GM19452 (cell line): Measurements from ENCODE around the gene CCDC91.
"Not testable (repeated sequence)": the region's sequence is repeated elsewhere in the genome, so short reads cannot be mapped to it uniquely, and the experiment has no call there.

Experiments
- ATAC-seq: cut with Tn5 transposase; IDR thresholded peaks from one replicate; pipeline ENCODE4 v1.9.1; 2021; ENCODE audit not compliant: unreplicated experiment

CCDC91 gene

GRCh38 chr12:28180786-28181185 is 9.5 kb upstream of the CCDC91 start:
- no peak for ATAC-seq

DNA sequence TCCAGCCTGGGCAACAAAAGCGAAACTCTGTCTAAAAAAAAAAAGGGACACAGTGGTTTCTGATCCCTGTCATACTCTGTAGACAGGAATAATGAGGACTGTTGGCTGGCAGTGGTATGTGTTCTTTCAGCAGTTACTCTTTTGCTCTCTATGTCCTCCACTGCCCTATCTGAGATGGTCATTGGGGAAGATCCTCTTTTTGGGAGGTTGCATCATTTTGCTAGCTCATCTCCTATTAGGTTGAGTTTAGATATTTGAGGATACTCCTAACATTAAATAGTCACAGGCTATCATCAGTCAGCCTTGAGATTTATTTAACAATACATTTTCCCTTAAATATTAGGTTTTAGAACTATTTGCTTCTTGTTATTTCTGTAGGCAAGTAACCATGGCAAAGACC is 5.9 kb upstream of the CCDC91 start:
- no peak for ATAC-seq

DNA sequence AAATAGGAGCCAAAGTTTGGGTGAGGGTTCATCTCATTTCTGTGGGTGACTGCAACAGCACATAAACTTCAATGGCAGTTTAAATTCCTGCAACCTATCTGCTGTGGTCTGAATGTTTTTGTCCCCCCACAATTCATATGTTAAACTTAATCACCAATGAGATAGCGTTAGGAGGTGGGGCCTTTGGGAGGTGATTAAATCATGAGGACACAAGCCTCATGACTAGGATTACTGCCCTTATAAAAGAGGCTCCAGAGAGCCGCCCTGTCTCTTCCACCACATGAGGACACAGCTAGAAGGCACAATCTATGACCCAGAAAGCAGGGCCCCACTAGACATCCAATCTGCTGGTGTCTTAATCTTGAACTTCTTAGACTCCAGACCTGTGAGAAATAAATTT is 3.8 kb upstream of the CCDC91 start:
- ATAC-seq, result no peak

- no peak for ATAC-seq
Observed at GRCh38 chr12:28189784-28190320, 404 bp upstream of the CCDC91 start.

GRCh38 chr12:28191051-28192048 is 1.1 kb downstream of the CCDC91 start:
- peak; percentile 9 for ATAC-seq

- no peak for ATAC-seq
Observed at GRCh38 chr12:28192125-28192524, 1.9 kb downstream of the CCDC91 start.

GRCh38 chr12:28194621-28195020 is 4.4 kb downstream of the CCDC91 start:
- ATAC-seq, result not testable (repeated sequence)

DNA sequence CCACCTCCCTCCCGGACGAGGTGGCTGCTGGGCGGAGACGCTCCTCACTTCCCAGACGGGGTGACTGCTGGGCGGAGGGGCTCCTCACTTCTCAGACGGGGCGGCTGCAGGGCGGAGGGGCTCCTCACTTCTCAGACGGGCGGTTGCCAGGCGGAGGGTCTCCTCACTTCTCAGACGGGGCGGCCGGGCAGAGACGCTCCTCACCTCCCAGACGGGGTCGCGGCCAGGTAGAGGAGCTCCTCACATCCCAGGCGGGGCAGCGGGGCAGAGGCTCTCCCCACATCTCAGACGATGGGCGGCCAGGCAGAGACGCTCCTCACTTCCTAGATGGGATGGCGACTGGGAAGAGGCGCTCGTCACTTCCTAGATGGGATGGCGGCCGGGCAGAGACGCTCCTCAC is 10.9 kb downstream of the CCDC91 start:
- not testable (repeated sequence) for ATAC-seq

DNA sequence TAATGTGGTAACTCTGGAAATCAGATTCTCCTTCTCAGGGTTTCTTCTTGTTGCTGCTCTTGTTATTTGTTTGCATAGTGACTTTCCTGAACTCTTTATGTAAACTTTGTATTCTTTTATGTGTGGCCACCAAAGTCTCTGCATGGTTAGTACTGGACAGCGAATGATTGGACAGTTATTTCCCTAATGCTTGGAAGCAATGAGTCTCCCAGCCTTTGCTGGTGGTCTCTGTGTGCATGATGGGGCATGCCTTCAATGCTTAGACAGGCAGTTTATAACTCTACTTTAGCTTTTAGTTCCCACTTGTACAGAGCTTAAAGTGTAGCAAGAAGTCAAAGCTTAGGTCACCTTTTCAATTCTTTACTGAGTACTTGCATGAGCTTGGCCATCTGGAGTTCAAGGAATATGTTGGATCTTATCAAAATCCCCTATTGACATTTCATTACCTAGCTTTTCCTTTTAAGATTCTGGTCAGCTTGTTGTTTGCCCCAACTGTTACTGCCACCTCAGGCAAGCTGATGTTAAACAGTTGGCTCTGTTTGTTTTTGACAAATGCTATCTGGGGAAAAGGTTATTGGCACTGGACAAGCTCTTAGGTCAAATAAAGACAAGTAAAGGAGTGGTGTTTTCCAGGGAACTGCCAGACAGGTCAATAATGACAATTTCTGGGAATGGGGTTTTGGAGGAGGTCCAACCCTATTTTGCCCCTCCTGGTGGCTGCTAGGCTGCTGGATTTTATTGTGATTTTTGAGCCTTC is 12.3 kb downstream of the CCDC91 start:
- no peak for ATAC-seq

- ATAC-seq, result no peak
Observed at GRCh38 chr12:28209782-28210181, 19.5 kb downstream of the CCDC91 start.

DNA sequence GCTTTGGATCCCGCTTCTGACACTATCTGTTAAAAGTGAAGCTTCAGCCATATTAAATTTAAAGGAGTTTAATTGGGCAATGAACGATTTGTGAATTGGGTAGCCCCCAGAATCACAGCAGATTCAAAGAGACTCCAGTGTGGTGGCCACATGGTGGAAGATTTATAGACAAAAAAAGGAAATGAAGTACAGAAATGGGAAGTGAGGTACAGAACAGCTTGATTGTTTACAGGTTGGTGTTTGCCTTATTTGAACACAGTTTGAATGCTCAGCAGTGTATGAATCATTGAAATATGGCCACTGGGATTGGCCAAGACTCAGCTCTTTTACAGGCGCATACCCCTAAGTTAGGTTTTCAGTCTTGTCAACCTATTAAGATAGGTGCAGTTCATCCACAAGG is 21.9 kb downstream of the CCDC91 start:
- no peak for ATAC-seq

GRCh38 chr12:28215021-28215420 is 24.8 kb downstream of the CCDC91 start:
- ATAC-seq, result no peak

DNA sequence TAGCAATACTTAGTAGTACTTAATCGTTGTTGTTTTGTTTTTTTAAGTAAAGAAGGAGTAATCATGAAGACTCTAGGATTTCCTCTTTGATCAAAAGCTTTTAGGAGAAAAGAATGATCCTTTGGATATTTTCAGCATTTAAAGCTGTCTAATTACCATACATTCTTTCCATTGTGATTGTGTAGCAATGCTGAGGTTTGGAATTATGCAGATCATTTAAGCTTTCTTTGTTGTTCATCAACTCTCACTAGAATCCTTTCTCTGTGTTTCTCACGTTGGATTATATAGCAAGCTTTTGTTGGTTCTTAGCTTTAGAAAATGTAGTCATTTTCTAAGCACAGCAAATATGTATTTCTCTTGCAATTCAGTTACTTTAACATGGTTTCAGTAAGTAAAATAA is 25.8 kb downstream of the CCDC91 start:
- no peak for ATAC-seq

DNA sequence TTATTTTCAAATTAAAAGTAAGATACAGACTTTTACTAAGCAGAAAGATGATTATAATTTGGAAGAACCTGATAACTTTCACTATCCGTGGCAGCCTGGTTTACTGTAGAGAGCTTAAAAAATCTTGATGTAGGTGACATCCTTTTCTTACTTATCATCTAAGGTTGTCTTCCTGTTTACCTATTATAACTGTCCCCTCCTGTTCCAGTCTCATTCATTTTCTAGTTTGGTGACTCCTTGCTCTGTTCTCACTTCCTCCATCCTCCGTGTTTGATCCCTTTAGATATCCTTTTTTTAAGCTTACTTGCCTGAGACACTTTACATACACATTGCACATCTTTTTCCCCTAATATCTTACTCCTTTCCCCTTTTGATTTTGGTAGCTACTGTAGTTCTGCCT is 27.5 kb downstream of the CCDC91 start:
- ATAC-seq, result no peak

DNA sequence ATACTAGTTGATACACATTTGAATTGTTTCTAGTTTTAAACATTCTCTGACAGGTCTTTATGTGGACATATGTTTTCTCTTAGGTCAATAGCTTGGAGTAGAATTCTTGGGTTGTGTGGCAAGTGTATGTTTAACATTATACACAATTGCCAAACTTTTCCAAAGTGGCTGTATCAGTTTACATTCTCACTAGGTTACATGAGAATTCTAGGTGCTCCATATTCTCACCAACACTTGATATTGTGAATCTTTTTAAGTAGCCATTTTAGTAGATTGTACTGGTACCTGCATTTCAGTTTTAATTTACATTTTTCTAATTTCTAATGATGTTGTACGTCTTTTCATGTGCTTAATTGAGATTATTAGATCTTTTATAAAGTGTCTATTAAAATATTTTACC is 28.6 kb downstream of the CCDC91 start:
- no peak for ATAC-seq

DNA sequence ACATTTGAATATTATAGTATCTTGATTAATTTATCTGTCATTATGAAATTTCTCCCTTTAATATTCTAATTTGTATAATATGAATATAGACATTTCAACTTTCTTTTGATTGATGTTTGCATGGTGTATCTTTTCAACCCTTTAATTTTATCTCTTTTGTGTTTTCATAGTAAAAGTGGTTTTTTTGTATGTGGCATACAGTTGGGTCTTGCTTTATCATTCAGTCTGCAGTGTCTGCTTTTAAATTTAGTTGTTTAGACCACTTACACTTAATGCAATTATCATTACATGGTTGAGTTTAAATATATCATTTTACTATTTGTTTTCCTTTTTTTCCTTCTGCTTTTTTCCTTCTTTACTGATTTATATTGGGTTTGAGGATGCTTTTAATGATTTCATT is 29.6 kb downstream of the CCDC91 start:
- no peak for ATAC-seq

DNA sequence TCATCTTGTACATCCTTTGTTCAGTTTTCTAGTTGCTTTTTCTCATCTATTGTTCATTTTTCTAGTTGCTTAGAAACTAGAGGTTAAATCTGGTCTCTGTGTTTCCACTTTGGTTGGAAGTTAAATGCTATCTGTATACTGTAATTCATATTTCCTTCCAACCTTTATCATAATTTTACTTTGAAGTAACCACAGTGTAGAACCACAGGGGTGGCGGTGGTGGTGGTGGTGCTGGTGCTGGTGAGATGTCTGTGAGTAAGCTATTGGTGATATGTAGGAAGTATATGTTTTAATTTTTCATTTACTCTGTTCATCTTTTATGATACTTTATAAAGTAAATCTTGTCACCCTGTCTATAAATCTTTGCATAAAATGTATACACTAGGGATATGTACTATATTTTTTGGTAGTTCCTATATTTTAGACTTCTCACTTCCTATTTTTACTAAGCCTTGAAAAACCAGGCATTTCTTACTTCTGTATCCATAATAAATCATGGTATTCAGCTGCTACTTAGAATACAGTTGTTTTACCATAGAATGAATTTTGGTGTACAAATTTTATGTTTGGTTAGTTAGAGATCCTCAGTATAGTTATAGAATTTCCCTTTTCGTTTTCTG is 31.9 kb downstream of the CCDC91 start:
- ATAC-seq, result no peak

DNA sequence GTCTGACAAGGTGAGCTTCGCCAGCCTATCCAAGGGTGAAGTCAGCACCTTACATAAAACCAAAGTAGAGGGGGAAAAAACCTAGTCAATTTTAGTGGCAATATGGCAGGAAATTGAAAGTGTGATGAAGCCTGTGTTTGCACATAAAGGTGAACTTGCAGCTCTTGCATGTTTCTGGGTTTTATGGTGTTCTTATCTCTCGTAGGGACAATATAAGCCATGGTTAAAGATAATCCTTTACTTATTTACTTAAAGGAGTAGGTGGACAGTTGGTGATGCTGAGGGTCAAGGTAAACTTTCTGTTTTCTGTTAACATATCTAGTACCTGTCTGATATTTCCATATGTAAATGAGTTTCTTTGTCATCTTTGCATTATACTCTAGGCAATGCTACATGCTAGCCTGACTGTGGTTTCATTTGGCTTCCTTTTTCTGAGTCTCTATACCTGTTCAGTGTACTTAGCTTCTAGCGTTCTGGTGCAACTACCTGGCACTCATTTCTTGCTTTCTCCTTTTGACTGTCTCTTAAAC is 32.8 kb downstream of the CCDC91 start:
- peak; percentile 86 for ATAC-seq

- ATAC-seq, result no peak
Observed at GRCh38 chr12:28223858-28224257, 33.6 kb downstream of the CCDC91 start.

DNA sequence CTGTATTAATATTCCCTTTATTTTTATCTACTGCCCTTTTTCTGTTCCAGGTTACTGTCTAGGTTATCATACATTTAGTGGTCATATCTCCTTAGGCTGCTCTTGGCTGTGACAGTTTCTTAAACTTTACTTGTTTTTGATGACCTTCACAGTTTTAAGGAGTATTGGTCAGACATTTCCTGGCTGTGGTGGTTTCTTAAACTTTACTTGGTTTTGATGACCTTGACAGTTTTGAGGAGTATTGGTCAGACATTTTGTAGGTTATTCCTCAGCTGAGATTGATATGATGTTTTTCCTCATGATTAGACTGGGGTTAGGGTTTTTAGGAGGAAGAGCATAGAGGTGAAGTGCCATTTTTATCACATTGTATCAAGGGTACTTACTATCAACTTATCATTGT is 36.4 kb downstream of the CCDC91 start:
- ATAC-seq, result no peak

DNA sequence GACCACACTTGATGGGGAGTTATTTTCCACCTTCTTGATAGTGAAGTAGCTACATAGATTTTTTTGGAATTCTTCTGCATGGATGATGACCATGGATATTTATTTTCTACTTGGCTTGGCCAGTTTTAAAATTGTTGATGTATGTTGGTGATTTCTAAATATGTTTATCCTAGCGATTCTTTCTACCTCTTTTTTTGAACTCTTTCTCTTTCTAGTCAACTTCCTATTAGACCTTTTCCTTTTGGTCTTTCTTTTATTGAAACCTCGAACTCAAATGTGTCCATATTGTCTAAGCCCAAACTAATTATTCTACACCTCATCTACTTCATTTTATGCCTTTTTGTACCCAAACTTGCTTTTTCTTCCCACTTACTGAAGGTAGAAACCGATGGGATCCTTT is 37.0 kb downstream of the CCDC91 start:
- ATAC-seq, result no peak
